22Rv1 (cell line): ENCODE measurements around the gene HOXA4.

Experiments
- ZFX ChIP-seq: fragments of 450-650 bp; IDR thresholded peaks from 2 replicates; pipeline ENCODE4 v1.6.1; 2017; ENCODE audit warnings: antibody characterized with exemption, borderline replicate concordance
- TF ChIP-seq, protein P1 (sequence below): fragments of 450-650 bp; IDR thresholded peaks from 2 replicates; pipeline ENCODE4 v1.5.1; 2017; ENCODE audit warnings: mild to moderate bottlenecking

DNA sequence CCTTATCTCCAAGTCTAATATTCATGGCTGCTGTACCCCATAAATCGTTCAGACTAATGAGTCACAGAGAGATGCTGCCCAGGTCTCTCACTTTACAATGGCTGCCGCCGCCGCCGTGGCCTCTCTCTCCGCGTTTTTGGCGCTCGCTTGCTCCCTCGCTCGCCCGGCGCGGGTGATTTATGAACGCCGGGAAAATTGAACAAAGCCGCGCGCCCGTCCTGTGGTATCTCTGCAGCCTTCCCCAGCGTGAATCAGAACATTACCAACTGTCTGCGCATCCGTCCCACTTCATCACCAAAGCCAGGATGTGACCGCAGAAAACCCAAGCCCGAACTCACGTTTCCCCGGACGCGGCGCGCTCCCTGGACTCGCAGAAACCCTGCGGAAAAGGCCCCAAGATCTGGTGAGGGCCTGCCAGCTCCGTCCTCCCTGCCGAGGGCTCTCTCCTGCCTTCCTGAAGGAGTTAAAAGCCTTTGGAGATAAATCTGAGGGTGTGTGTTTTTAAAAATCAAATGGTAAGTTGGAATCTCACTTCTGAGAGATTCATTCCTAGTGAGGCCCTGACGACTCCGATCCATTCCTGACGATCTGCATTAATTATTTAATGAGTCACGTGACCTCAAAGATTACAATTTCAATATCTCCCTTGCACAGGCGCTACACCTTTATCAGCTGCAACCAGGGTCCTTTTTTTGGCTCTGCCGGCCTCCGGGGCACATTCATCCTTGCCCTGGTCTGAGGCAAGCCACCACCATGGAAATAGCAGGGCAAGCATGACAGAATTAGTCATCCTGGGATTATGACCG, 6.3 kb downstream of the HOXA4 start:
- TF ChIP-seq, protein P1, sequence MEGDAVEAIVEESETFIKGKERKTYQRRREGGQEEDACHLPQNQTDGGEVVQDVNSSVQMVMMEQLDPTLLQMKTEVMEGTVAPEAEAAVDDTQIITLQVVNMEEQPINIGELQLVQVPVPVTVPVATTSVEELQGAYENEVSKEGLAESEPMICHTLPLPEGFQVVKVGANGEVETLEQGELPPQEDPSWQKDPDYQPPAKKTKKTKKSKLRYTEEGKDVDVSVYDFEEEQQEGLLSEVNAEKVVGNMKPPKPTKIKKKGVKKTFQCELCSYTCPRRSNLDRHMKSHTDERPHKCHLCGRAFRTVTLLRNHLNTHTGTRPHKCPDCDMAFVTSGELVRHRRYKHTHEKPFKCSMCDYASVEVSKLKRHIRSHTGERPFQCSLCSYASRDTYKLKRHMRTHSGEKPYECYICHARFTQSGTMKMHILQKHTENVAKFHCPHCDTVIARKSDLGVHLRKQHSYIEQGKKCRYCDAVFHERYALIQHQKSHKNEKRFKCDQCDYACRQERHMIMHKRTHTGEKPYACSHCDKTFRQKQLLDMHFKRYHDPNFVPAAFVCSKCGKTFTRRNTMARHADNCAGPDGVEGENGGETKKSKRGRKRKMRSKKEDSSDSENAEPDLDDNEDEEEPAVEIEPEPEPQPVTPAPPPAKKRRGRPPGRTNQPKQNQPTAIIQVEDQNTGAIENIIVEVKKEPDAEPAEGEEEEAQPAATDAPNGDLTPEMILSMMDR: no peak
- TF ChIP-seq ZFX: no peak
